HT-29 (cell line): ENCODE data around the gene BRIP1. TPM values are rescaled to one million over a fixed set of nuclear protein-coding genes. Genes with fewer than 3 reads are reported as not detected.
"Not testable (repeated sequence)": the region's sequence is repeated elsewhere in the genome, so short reads cannot be mapped to it uniquely, and the experiment has no call there.

Experiments used
- DNase-seq: peaks from one replicate; pipeline ENCODE4 v3.0.0-alpha.2; 2015; ENCODE audit warnings: low spot score
- total RNA-seq: library from RNA; depleted of rRNA; stranded (reverse); fragments of >200 nt; shearing (Covaris generic); gene quantifications from 2 replicates; pipeline ENCODE4 v1.2.3, GENCODE V29; 2014

Gene BRIP1
- total RNA-seq, 1 experiment from 2014 or later: 4.8 TPM

DNA sequence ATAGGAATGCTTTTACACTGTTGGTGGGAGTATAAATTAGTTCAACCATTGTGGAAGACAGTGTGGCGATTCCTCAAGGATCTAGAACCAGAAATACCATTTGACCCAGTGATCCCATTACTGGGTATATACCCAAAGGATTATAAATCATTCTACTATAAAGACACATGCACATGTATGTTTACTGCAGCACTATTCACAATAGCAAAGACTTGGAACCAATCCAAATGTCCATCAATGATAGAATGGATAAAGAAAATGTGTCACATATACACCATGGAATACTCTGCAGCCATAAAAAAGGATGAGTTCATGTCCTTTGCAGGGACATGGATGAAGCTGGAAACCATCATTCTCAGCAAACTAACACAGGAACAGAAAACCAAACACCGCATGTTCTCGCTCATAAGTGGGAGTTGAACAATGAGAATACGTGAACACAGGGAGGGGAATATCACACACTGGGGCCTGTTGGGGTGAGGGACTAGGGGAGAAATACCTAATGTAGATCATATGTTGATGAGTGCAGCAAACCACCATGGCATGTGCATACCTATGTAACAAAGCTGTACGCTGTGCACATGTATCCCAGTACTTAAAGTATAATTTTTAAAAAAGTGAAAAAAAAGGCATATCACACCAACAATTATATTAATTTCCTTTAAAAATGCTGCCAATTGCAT, 196.8 kb downstream of the BRIP1 start:
- not testable (repeated sequence) for DNase-seq

DNA sequence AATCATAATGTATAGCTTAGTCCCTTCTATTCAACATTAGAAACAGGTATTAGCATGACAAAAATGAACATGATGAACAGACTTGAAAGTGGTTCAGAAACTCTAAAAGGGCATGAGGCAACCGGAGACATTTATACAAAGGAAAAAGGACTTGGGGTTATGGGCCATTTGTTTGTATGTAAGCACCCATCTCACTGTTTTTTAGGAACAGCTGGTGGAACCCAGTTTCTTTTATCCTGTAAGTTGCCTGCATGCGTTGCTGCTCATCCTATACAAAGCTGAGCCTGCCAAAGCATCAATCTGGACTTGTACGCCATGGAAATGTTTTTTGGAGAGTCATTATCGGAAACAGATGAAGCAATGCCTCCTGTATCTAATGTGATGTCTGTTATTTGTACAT, 200.0 kb downstream of the BRIP1 start:
- DNase-seq: no peak

DNA sequence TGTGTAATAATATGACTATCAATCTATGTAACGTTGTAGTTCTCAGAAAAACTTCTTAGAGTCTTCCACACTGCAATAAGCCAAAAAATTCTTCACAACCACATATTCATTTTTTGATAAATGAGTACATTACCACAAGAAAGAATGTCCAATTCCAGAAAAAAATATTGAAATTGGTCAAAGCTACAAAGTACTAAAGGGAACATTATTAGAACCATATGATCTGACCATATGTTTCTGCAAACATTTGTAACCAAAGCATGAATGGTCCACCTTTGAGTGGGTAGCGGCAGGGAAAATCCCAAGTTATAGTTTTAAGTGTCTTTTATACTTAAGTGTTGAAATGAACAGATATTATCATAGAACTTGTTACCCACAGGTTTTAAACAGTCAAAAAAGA, 200.6 kb downstream of the BRIP1 start:
- no peak for DNase-seq

DNA sequence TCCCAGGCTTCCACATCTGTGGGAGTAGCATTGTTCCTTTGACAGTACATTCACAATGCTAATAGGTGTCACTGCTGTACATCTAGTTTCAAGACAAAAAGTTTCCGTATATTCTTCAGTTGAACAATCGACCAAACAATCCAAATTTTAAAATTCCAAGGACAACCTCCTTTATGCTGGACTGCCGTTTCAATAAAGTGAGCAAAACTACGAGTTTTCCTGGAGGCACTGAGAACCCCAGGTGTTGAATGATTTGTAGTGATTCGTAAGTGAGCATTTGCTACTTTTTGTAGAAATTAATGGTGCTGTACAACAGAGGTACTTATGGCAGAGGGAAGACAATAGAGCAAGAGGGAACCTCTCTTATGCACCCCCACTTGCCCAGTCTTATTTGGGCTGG, 201.1 kb downstream of the BRIP1 start:
- no peak for DNase-seq

DNA sequence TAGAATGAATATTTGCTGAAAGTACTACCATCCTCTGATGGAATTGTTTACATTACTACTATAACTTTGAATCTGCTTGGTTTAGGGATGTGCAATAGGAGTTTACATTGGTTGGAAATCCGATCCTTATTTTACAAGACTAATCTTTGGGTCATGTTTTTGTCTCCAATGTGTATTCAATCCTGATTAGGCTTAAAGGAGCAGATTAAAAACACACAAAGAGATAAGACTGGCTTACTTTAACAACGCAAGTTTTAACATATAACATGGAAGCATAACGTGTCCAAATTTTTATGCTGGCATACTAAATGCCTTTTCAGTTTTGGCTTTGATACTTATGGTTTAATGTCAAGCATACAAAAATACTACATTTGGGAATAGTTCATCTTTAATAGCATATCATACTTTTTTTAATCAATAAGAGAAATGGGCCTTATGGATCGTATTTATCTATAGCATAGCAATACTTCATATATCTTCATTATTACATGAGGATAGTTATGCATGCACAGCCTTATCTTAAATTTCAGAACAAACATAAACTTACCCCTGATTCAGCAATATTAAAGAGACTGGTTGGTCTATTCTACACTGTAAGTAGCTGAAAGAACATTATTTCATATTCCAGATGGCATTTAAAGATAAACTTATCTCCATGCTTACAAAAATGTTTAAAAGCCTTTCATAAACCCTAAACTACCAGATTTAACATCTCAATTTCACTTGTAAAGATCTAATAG, 202.4 kb downstream of the BRIP1 start:
- DNase-seq: no peak

DNA sequence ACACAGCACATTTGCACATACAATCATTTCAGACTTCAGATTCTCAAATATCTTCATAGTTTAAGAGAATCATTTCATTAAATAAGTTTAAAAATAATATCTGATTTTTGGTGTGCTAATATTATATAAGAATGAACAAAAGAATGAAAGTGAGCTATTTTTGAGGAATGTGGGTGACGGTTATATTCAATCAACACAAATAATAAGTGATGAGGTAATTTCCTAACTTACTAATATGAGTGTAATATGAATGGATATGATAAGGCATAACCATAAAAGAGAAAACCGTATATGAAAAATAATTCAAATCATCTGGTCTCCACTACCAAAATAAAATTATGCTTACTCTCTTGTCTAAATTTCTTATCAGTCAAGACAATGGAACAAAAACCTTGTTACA, 203.9 kb downstream of the BRIP1 start:
- no peak for DNase-seq

DNA sequence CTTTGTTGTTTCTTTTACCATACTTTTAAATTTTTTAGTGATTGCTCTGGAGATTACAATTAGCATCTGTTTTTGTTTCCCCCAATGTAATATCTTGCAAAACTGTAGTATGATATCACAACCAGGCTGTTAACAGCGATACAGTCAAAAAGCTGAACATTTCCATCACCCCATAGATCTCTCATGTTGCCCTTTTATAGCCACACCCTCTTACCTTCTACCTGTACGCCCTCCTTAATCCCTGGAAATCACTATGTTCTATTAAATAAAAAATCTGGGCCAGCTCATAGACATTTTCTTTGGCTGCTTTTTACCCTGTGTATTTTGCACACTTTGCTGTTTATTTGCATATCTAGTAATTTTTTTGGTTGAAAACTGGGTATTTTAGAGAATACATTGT, 205.1 kb downstream of the BRIP1 start:
- DNase-seq: no peak

DNA sequence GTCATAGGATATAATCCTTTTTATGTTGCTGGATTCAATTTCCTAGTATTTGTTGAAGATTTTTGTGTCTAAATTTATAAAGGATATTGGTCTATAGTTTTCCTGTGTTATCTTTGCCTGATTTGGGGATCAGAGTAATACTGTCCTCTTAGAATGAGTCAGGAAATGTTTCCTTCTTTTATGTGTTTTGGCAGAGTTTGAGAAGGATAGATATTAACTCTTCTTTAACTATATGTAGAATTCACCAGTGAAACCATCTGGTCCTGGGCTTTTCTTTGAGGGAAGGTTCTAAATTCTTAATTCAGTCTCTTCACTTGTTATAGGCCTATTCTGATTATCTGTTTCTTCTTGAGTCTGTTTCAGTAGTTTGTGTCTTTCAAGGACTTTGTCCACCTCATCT, 206.0 kb downstream of the BRIP1 start:
- no peak for DNase-seq

DNA sequence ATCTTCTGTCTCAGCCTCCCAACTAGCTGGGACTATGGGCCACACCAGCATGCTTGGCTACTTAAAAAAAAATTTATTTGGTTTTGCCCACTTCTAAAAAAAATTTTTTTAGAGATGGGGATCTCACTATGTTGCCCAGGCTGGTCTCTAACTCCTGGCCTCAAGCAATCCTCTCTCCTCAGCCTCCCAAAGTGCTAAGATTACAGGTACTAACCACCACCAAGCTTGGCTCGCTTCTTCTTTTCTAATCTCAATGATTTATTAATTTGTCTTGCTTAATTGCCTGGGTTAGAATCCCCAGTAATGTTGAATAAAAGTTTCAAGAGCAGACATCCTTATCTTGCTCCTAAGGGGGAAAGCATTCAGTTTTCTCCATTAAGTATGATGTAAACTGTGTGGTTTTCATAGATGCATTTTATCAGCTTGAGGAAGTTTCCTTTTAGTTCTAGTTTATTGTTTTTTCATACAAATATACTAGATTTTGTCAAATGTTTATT, 206.6 kb downstream of the BRIP1 start:
- no peak for DNase-seq

DNA sequence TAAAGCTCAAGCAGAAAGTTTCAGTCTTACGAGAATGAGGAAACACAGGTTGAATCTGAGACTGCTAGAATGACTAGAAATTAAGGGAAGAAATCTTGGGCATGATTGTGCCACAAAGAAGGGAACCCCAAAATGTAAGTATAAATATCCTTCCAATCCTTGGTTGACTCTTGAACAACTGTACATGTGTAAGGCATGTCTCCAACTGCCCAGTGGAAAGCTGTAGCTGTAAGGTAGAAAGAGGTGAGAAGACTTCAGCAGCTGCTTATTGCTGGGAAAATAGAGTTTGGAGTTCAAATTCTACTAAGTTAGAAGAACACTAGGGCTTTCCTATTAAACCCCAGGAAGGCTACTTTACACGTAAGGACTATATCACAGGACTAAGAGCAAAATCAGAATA, 212.6 kb downstream of the BRIP1 start:
- DNase-seq: no peak

DNA sequence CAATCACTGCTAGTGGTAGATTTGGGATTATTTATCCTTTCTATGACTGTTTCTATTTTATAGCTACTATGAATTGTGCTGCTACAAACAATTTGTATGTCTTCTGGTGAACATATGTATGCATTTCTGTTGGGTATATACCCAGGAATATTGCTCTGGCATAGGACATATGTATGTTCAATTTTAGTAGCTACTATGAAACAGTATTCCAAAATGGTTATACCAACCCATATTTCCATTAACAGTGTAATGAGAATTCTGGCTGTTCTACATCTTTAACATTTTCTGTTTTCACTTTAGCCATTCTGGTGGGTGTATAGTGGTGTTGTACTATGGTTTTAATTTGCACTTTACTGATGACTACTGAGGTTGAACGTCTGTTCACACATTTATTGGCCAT, 214.7 kb downstream of the BRIP1 start:
- no peak for DNase-seq

DNA sequence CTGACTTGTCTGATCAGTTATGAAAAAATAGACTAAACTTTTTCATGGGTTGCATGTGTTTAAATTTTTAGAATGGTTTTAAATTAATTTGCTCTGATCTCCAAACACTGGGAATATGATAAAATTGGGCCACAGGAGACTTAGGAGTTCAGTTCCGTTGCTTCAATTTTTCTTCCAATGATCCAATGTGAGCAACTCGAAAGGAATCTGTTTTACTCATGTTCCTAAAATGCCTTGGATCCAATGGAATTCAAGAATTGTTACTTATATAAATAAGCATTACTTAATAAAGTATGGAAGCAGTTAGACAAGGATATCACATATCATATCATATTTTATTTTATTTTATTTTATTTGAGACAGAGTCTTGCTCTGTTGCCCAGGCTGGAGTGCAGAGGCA, 216.3 kb downstream of the BRIP1 start:
- DNase-seq: no peak

DNA sequence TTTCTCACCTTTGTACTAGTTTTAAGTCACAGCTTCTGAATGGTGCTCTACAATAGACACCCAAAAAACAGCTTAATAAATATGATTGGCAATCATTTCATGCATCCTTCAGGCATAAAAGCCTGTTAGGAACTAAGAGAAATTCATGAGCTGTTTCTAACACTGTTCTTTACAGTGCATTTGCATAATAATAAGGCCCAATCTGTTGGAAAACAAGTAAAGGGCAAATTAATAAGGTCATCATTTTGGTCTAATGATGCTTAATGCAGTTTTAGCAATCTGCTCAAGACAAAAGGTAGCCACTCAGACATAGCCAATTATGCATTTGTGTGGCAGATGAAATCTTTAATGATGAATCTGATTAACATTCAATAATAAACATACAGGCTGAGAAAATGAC, 216.8 kb downstream of the BRIP1 start:
- DNase-seq: no peak

DNA sequence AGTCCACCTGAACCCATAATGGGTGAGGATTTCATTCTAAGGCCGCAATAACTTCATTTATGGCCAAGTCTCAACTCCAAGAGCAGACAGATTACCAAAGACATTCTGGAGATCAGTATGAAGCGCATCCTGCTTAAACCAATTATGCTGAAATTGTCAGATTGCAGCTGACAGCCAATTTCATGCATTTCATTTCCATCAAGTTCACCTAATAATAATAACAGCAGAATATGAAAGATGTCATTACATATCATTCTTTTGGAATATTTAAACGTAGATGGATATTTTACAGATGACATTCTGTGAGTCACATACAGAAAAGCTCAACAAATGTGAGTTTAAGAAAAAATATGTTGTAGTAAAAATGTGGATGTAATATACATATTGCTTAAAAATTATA, 217.4 kb downstream of the BRIP1 start:
- no peak for DNase-seq

DNA sequence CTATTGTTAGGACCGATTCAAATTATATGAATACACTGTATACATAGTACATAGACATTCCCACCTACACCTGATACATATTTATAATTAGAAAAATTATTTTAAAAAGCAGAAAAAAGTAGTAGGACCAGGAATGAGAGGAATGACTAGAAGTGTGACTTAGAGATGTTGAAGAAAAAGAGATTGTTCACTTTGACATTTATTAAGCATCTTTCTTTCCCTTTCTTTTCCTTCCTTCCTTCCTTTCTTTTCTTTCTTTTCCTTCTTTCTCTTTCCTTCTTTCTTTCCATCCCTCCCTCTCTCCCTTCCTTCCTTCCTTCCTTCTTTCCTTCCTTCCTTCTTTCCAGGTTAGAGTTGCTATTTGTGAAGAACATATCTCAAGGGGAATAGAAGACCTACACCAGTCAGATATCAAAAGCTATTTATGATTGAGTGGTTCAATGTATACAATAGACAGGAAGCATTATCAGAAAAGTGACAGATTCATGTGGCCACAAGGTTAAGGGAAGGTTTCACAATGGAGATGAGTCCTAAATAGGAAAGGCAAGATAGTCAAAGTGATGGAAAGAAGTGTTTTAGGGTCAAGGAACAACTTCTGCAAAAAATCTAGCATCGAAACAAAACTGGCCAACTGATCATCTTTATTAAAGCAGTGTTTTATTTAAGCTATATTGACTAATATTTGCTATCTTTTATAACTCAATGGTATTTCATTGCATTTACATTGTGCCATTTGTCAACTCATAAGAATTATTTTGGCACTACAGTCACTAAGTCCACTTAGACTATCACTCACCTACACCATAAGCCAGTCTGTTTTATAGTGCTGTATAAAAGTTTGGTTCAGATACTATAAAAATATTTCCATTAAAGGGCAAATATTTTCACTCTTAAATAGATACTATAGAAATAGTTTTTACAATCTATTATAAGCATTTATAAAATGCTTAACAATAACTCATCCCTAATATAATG, 218.2 kb downstream of the BRIP1 start:
- no peak for DNase-seq

DNA sequence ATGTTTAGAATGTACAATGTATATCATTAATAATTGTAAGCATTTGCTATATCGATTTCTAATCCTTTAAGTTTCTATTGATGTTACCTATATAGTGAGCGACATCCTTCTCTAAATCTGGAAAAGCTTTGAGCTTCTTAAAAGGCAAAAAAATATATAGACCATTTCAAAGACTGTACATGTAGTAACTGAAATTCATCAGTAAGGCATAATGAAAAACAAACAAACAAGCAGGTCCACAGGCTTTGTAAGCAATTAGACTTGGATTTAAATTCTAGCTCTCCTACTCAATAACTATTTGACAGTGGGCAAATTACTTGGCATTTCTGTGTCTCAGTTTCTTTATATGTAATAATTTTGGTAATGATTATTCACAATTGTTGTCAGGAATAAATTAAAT, 220.6 kb downstream of the BRIP1 start:
- DNase-seq: no peak

DNA sequence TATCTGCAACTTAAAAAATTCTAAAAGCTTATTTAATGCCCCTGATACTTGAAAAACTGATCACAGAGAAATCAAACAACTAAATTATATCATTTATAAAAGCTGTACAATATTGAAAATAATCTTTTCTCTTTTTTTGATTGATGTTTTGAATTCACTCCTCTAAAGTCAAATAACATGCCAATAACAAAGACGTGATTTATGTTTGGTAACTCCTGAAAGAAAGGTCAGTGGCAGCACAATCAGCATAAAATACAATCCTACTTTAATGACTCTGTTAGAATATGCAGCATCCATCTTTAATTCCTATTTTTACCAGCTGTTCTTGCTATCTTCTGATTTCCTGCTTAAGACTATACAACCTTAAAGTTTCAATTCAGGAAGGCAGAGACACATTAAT, 221.6 kb downstream of the BRIP1 start:
- no peak for DNase-seq

DNA sequence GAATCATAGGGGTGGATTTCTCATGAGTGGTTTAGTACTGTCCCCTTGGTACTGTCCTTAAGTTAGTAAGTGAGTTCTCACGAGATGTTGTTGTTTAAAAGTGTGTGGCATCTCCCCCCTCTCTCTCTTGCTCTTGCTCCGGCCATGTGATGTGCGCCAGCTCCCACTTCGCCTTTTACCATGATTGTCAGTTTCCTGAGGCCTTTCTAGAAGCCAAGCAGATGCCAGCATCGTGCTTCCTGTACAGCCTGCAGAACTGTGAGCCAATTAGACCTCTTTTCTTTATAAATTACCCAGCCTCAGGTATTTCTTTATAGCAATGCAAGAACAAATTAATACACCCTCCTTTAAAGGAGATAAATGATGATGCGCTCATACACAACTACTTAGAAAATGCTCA, 222.2 kb downstream of the BRIP1 start:
- DNase-seq: no peak

DNA sequence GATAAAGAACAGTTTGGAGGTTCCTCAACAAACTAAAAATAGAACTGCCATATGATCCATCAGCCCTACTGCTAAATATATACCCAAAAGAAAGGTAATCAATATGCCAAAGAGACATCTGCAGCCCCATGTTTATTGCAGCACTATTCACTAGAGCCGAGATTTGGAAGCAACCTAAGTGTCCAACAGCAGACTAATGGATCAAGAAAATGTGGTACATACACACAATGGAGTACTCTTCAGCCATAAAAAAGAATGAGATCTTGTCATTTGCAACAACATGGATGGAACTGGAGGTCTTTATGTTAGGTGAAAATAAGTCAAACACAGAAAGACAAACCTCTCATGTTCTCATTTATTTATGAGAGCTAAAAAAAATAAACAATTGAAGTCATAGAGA, 223.5 kb downstream of the BRIP1 start:
- no peak for DNase-seq

DNA sequence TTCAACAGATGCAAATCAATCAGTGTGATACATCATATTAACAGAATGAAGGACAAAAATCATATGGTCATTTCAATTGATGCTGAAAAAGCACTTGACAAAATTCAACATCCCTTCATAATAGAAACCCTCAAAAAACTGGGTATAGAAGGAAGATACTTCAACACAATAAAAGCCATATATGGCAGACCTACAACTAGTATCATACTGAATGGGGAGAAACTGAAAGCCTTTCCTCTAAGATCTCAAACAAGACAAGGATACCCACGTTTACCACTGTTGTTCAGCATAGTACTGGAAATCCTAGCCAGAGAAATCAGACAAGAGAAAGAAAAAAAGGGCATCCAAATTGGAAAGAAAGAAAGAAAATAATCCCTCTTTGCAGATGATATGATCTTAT, 225.2 kb downstream of the BRIP1 start:
- DNase-seq: no peak

DNA sequence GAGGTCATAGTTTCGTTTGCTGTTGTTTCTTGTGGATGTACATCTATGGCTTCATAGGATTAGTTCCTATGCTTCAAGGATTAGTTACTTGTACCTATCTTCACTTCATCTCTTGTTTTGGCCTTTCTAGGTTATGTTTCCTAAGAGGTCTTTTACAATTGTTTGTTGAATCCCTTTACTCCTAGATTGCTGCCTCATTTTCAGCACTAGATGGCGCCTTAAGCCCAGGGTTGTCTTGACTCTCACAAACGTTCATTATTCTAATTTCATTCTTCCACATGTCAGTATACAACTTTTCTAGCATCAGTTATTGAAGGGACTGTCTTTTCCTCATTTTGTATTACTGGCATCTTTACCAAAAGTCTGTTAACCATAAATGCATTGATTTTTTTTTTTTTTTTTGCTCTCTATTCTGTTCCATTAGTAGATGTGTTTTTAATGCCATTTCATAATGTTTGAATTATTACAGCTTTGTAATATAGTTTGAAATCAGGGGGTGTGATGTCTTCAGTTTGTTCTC, 227.4 kb downstream of the BRIP1 start:
- peak; percentile 81 for DNase-seq
